Frontal cortex (tissue), 4 donors: ENCODE measurements around the gene UBXN11. TPM values are rescaled to one million over a fixed set of nuclear protein-coding genes. Genes with fewer than 3 reads are reported as not detected.

ENCODE experiments used
- DNase-seq, 2 donors: peaks; one replicate each; pipeline ENCODE4 v3.0.0; 2012; ENCODE audit warnings: low spot score in 2 of 2
- FAIRE-seq: peaks from 2 replicates; lab custom pipeline; 2012; peaks lifted over from hg19 to GRCh38; lab: Jason Lieb, UNC
- total RNA-seq: library from RNA; depleted of rRNA; stranded (reverse); fragments of >200 nt; gene quantifications from one replicate; pipeline ENCODE4 v1.2.3, GENCODE V29; 2014
- donor health status: control.
- donor health status: control.
- donor health status: control.

UBXN11 gene
- 4.1 TPM for total RNA-seq

DNA sequence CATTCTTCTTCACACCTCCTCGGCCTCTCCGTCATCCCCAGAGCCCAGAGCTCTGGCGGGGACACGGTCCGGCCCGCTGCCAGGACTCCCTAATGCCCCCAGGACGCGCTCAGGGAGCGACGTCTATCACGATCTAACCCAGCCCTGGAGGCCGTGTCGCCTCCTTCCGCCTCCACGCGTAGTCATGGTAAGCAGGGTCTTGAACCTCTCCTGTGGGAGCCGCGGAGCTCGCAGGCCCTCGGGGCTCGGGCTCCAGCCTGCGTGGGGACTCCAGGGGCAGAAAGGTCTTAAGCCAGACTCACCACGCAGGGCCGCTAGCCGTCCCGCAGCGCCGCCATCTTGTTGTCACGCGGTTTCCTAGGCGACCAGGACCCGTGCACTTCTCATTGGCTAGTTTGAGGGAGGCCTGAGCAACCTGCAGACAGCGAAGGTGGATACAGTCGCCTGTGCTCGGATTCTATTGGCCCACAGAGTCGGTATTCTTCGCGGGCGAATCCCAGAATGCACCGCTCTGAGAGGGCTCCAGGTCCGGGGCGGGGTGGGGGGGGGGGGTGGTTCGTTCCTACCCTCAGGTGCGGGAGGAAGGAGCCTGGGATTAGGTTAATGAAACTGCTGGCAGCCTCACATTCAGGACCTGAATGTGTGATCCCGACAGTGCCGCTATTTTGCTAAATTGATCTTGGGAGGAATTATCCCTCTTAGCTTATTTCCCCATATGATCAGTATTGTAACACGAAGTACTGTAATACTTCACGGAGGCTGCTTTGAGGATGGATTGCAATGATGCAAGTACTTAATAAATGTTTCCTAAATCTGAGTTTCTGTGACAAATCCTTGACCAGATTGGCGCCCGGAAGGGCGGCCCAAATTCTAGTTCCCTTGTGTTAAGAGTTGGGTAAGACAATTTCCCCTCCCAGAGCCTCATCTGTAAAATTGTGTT lies at the start of gene UBXN11:
UBXN11 (minus strand) TSS at position 347 of the 940 bp plus-strand sequence. CDS start 3,753 bp downstream, outside the sequence.
- FAIRE-seq (no peak), DNase-seq (peak; percentile 56 to 93)

- FAIRE-seq (no peak), DNase-seq (no peak)
These were observed 49.7 kb upstream of the UBXN11 start for GRCh38 chr1:26356106-26356505.

DNA sequence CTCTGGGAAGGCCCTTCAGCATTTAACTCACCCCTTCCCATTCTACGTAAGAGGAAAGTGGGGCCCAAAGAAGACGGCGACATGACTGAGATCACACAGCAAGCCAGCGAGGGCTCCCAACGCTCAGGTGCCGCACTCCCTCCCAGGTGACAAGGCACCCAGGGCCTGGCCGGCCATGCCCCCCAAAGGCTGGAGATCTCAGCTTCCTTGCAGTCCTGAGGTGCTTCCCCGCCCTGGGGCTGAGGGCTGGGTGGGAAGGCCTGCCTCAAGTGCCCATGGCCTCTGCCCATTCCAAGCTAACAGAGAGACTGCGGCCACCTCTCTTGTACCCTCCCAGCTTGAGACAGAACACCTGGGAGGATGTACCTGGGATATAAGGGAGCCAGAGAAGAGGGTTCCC lies 48.5 kb upstream of the UBXN11 start:
- no peak for FAIRE-seq
- no peak for DNase-seq

GRCh38 chr1:26353976-26354820 lies 47.8 kb upstream of the UBXN11 start, which contains the start of gene CRYBG2:
Gene CRYBG2, minus strand, starts transcription at chr1:26354130. Its CDS starts 7,473 bp downstream, at chr1:26346657.
- no peak for FAIRE-seq

DNA sequence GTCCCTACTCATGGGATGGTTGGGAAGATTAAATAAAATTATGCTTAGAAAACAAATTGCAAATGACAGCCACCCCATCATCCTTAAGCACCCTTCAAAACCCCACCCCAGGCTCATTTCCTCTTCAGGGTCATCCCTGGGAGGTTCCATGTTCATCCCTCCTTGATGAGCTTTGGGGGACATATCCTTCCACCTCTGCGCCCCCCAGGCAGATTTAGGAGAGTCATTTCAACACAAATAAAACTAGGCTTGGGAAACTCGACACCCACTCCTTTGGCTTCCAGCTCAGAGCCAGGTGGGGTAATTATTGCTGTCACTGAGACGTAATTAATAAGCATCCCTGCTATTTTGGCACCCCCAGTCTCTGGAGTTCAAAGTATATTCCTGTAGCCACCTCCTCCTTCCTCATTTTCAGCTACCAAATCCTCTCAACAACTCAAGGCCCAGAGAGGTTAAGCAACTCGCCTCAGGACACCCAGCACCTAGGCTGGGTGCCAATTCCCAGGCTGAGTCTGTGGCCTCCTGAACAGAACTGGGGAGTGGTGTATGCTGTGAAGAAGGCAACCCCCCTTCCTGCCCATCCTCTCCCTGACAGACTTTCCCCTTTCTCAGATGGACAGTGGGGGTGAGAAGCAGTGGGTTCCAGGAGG lies 46.9 kb upstream of the UBXN11 start:
- DNase-seq (no peak), FAIRE-seq (no peak)

More at GRCh38 chr1:26353976-26354820, 47.8 kb upstream of the UBXN11 start, which contains the start of gene CRYBG2:
- no peak for DNase-seq

DNA sequence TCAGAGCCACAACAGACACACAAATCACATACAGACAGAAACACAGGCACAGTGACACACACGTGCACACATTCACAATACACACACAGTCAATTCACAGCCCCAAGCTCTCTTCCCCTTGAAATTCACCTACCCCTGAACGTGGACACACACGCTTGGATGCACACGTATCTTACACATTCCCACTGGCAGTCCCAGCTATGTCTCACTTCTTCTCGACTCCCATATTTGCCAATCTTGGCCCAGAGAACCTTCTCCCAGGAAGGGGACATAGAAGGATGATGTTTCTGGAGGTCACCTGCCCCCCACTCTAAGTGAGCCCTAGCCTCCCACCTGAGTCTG lies 45.9 kb upstream of the UBXN11 start:
- FAIRE-seq (no peak), DNase-seq (no peak)

GRCh38 chr1:26351590-26352337 lies 45.3 kb upstream of the UBXN11 start:
- no peak for DNase-seq
- no peak for FAIRE-seq

GRCh38 chr1:26350701-26351589 lies 44.5 kb upstream of the UBXN11 start:
- FAIRE-seq (no peak), DNase-seq (no peak)

DNA sequence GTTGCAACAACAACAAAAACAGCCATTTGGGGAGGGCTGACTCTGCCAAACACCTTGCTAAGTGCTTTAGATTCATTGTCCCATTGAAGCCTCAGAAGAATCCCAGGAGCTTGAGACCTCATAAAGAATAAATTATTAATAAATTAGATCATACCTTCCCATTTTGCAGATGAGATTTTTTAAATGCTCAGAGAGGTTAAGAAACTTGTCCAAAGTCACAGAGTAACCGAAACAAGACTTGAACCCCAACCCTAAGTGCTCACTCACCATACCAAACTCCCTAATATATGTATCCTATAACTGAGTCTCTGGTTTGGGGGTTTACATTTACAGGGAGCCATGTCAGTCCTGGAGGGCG lies 43.9 kb upstream of the UBXN11 start:
- no peak for FAIRE-seq
- DNase-seq, result no peak

DNA sequence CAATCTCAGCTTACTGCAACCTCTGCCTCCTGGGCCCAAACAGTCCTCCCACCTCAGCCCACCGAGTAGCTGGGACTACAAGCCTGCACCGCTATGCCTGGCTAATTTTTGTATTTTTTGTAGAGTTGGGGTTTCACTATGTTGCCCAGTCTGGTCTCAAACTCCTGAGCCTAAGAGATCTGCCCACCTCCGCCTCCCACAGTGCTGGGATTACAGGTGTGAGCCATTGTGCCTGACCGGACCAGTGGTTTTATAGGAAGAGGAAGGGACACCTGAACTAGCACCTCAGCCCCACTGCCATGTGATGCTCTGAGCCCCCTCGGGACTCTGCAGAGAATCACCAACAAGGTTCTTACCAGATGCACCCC lies 43.4 kb upstream of the UBXN11 start:
- no peak for FAIRE-seq
- DNase-seq, result no peak

GRCh38 chr1:26349188-26349876 lies 42.9 kb upstream of the UBXN11 start:
- no peak for FAIRE-seq

DNA sequence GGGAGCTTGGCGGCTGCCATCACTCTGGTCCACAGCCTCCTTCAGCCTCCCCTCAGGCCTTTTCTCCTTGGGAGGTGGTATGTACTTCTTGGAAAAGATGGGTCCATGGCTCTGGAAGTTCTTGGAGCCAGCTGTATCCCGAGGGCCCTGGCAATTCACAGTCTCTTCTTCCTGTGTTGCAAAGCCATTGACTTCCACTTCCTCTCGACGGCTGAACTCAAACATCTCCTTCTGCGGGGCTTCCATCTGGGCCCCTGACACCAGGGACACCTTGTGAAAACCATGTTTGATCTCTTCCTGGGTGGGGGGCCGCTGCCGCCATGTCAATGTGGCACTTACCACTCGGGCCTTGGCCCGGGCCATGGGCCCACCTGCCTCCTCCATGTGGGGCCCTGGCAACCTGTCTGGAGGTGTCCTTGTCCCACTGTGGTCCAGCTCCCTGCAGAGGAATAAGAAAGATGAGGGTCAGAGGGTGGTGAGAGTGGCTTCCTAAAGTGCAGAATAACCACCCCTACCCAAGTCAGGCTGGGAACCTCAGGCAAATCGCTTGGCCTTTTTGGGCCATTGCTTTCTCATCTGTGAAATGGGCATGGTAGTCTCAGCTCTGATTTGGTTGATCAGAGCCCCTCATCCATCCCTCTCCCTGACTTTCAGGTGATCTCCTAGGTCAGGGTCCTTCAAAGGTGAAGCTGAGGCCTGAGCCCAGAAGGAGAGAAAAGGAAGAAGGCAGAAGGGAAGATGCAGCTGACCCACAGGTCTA lies 40.0 kb upstream of the UBXN11 start:
- DNase-seq, result no peak
- no peak for FAIRE-seq

More at GRCh38 chr1:26349188-26349876, 42.9 kb upstream of the UBXN11 start:
- DNase-seq, result no peak

GRCh38 chr1:26345718-26346117 lies 39.3 kb upstream of the UBXN11 start:
- DNase-seq (no peak), FAIRE-seq (no peak)

- DNase-seq, result no peak
- FAIRE-seq, result no peak
These were observed 37.9 kb upstream of the UBXN11 start for GRCh38 chr1:26344147-26344920.

- FAIRE-seq, result no peak
- no peak for DNase-seq
These were observed 33.6 kb upstream of the UBXN11 start for GRCh38 chr1:26340047-26340481.

DNA sequence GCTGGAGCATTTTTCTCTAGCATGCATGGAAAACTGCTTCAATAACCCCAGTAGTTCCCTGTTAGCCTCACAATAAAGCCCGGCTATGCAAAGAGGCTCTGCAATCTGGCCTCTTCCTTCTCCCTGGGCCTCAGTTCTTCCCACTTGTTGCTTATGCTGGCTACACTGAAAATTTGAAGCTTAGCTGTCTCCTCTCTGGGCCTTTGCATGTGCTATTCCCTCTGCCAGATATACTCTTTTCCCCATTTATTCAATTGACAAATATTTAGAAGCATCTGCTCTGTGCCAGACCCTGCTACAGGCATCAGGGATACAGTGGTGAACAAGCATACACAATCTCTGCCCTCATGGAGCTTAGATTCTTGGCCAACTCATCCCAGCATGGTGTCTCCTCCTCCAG lies 32.2 kb upstream of the UBXN11 start:
- DNase-seq (no peak), FAIRE-seq (no peak)

DNA sequence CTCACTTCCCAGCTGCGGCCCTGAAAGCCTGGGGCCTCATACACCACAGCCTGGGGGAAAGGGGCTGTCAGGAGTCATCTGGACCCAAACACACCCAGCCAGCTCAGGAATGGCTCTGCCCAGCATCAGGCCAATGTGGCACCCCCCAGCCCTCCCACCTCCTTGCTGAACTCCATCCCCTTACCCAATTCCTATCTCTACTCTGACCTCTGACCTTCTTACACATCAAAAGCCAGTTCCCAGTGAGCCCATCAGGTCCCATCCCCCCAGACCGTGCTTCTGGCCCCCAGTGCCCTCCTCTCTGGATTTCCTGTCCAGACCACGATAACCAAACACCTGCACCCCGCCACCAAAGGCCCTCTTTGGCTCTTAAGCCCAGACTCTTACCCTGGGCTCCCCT lies 31.2 kb upstream of the UBXN11 start:
- DNase-seq, result no peak

More for the DNA sequence above, 31.2 kb upstream of the UBXN11 start:
- FAIRE-seq, result no peak
